ENCODE measurements around the gene NAALADL2. TPM values are rescaled to one million over a fixed set of nuclear protein-coding genes. Genes with fewer than 3 reads are reported as not detected.

Gene NAALADL2
- total RNA-seq, 1 donor = 54.5 TPM

DNA sequence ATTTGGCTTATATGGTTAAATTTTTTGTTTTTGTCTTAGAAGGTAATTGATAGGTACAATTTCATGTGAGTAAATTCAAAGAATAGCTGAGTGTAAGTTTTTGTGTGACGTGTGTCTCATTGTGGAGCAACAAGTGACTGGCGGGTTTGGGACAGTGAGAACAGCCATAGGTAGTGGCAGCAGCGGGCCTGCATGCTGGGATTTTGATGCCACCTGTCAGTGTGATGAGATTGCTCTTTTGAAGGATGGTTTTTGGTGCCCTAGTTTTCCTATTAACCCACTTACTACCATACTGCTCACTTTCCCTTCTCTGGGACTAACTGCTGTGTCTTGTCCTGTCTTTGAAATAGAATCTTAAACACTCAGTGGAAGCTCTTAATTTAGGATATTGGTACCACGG, 522.6 kb downstream of the NAALADL2 start:
- no peak overlapping the region for H3K4me3 ChIP-seq (ENCODE audit: low read depth, low read length)
- DNase-seq (ENCODE audit: low read depth) = no peak
- TF ChIP-seq, protein P1, sequence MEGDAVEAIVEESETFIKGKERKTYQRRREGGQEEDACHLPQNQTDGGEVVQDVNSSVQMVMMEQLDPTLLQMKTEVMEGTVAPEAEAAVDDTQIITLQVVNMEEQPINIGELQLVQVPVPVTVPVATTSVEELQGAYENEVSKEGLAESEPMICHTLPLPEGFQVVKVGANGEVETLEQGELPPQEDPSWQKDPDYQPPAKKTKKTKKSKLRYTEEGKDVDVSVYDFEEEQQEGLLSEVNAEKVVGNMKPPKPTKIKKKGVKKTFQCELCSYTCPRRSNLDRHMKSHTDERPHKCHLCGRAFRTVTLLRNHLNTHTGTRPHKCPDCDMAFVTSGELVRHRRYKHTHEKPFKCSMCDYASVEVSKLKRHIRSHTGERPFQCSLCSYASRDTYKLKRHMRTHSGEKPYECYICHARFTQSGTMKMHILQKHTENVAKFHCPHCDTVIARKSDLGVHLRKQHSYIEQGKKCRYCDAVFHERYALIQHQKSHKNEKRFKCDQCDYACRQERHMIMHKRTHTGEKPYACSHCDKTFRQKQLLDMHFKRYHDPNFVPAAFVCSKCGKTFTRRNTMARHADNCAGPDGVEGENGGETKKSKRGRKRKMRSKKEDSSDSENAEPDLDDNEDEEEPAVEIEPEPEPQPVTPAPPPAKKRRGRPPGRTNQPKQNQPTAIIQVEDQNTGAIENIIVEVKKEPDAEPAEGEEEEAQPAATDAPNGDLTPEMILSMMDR (IDR thresholded peaks at IDR 0.05; ENCODE audit: insufficient read depth, low read length) = no peak

DNA sequence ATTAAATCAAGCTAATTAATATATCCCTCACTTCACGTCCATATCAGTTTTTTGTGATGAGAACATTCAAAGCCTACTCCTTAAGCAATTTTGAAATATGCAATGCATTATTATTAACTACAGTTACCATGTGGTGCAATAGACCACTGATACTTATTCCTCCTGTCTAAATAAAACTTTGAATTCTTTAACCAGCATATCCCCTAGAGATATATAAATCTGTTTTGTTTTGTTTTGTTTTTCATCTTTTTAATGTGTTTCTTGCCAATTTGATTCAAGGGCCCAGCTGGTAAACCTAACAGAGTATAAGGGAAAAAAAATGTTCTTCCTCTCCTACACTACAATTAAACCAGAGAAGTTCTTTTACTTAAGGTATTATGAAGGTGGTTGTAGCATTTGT, 524.2 kb downstream of the NAALADL2 start:
- peak; percentile 45 for DNase-seq (ENCODE audit: low read depth)
- TF ChIP-seq, protein P1 (IDR thresholded peaks at IDR 0.05; ENCODE audit: insufficient read depth, low read length) = no peak
- no peak overlapping the region for H3K4me3 ChIP-seq (ENCODE audit: low read depth, low read length)

DNA sequence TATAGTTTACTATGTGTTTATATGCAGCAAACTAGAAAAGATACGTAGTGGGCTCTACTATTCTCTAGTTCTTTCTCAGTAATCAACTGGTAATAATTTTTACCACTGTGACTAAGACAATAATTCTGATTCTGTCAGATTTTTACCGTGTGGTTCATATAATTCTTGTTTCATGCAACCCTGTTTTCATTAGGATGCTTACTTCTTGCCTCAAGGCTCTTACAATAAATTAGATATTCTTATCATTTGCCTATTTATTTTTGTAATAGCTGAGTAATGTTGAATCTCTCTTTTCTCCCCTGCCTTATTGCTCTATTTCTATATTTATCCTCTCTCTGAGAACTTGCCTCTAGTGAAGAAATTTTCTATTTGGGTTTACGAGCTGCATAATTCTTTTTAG, 524.7 kb downstream of the NAALADL2 start:
- peak; percentile 53 for DNase-seq (ENCODE audit: low read depth)
- TF ChIP-seq, protein P1 (IDR thresholded peaks at IDR 0.05; ENCODE audit: insufficient read depth, low read length) = no peak
- H3K4me3 ChIP-seq (ENCODE audit: low read depth, low read length) = no peak overlapping the region

DNA sequence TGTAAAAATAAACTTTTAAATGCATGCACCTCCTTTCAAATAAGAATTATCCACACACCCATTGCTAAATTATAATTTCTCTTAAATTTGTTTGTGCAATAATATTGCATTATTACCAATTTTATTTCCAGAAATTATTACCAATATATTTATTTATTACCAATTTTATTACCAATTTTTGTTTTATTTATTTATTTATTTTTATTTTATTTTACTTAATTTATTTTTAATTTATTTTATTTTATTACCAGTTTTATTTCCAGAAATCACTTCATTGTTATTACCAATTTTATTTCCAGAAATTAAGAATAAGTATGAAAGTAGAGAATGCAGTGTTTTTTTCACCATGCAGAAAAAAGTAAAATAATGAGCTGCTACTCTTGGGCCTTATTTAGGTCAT, 525.4 kb downstream of the NAALADL2 start:
- DNase-seq (ENCODE audit: low read depth) = no peak
- TF ChIP-seq, protein P1 (IDR thresholded peaks at IDR 0.05; ENCODE audit: insufficient read depth, low read length) = no peak
- no peak overlapping the region for H3K4me3 ChIP-seq (ENCODE audit: low read depth, low read length)

DNA sequence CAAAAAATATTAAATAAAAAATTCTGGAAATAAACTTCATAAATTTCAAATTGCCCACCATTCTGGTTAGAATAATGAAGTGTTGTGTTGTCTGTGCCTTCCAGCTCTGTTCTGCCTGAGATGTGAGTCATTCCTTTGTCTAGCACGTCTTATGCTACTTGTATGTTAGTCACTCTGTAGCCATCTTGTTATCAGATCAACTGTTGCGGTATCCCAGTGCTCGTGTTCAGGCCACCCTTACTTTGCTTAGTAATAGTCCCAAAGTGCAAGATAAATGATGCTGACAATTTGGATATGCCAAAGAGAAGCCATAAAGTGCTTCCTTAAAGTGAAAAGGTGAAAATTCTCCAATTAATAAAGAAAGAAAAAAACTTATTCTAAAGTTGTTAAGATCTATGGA, 527.5 kb downstream of the NAALADL2 start:
- peak; percentile 90 for DNase-seq (ENCODE audit: low read depth)
- TF ChIP-seq, protein P1 (IDR thresholded peaks at IDR 0.05; ENCODE audit: insufficient read depth, low read length) = no peak
- no peak overlapping the region for H3K4me3 ChIP-seq (ENCODE audit: low read depth, low read length)

DNA sequence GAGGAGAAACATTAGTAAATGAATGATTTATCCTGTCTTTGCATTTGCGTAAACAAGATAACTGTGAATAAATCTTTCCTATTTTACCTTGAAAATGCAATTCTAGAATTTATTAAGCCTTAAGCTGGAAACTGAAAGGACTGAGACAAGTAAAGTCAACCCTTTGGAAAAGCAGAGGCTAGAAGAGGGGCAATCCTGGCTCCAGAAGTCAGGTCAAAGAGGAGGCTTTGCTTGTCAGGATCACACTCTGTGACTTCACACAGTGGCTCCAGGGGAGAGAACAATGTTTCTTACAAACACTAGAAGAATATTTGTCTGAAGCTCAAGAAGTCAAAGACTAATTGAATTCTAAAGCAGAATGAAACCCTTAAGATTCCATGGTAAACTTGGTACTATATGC, 530.4 kb downstream of the NAALADL2 start:
- no peak for DNase-seq (ENCODE audit: low read depth)
- TF ChIP-seq, protein P1 (IDR thresholded peaks at IDR 0.05; ENCODE audit: insufficient read depth, low read length) = no peak
- no peak overlapping the region for H3K4me3 ChIP-seq (ENCODE audit: low read depth, low read length)

DNA sequence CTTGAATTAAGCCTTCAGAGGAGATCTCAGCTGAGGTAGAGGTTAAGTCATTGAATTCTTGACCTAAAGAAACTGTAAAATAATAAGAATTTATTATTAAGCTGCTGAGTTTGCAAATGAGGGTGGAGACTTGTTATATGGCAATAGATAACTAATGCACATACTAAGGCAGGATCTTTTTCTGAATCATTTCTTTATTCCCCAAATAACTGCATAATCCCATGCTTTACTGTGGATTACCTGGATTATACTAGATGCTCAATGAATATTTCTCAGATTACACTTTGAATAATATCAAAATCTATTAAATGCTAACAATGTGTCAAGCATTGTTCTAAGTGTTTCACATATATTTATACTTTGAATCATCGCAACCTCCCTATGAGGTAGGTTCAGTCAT, 532.5 kb downstream of the NAALADL2 start:
- no peak for DNase-seq (ENCODE audit: low read depth)
- no peak overlapping the region for H3K4me3 ChIP-seq (ENCODE audit: low read depth, low read length)
- TF ChIP-seq, protein P1 (IDR thresholded peaks at IDR 0.05; ENCODE audit: insufficient read depth, low read length) = no peak

Measured in fibroblast of the aortic adventitia (primary cell).